HCT116 (cell line): ENCODE data around the gene PMM1. TPM values are rescaled to one million over a fixed set of nuclear protein-coding genes. Genes with fewer than 3 reads are reported as not detected.

Experiments
- ATAC-seq: fragments of 200-7000 bp; cut with Tn5 transposase; 2 replicates; pipeline ENCODE4 v1.9.1; 2020; ENCODE audit warnings: mild to moderate bottlenecking, moderate library complexity
- BruUV-seq: library from RNA; stranded (reverse); fragments of 400-500 nt; replicated peaks from 2 replicates; lab custom pipeline; 2021; lab: Mats Ljungman, UMichigan
- CTCF ChIA-PET: fragments of 300-600 bp; sonication (Branson Sonifier 250); formaldehyde crosslinking; loops from one replicate; lab custom pipeline; 2021; ENCODE audit warnings: antibody characterized with exemption; lab: Charles Lee
- POLR2A ChIA-PET: fragments of 300-600, 350-600 bp; sonication (Branson Sonifier 250); formaldehyde crosslinking; loops from one replicate; lab custom pipeline; 2021; ENCODE audit warnings: antibody characterized with exemption; lab: Charles Lee
- RAD21 ChIA-PET, 2 experiments: fragments of 300-600 bp; sonication (Branson Sonifier 250); formaldehyde crosslinking; loops; one replicate each; lab custom pipeline; 2023; ENCODE audit warnings: low total read pairs in 2 of 2; ENCODE audit not compliant: uncharacterized antibody in 2 of 2, unreplicated experiment in 2 of 2, low non-redundant PET in 1 of 2; lab: Charles Lee
- DNase-seq: peaks from one replicate; pipeline ENCODE4 v3.0.0-alpha.2; 2010; ENCODE audit warnings: low read depth, low spot score
- H2AFZ ChIP-seq: fragments of 200-600 bp; shearing (Covaris generic), sonication (generic); 2 replicates; pipeline ENCODE4 v1.6.1; 2017; ENCODE audit warnings: low read depth, mixed run types, mixed read lengths, antibody characterized with exemption, low read length; ENCODE audit not compliant: poor library complexity, severe bottlenecking
- H3K27ac ChIP-seq: 2 replicates; pipeline ENCODE4 v1.5.1; 2012; ENCODE audit warnings: low read depth, low read length
- H3K27me3 ChIP-seq: fragments of 200-600 bp; sonication (generic); 2 replicates; pipeline ENCODE4 v1.6.1; 2016; ENCODE audit warnings: mixed run types, low read length, mixed read lengths; ENCODE audit not compliant: insufficient read depth
- H3K36me3 ChIP-seq, 2 experiments: fragments of 200-500 bp in 1 of 2; fragments of 200-600 bp in 1 of 2; sonication (Bioruptor generic) in 1 of 2; sonication (generic) in 1 of 2; 2 replicates each; pipeline versions ENCODE4 v1.5.1 to v1.6.1; 2014 to 2016; ENCODE audit warnings: low read length in 2 of 2, inconsistent platforms in 1 of 2, mixed read lengths in 1 of 2, mixed run types in 1 of 2; ENCODE audit not compliant: insufficient read depth in 2 of 2, control insufficient read depth in 1 of 2
- H3K4me1 ChIP-seq, 2 experiments: fragments of 200-600 bp in 1 of 2; sonication (generic) in 1 of 2; 2 replicates each; pipeline versions ENCODE4 v1.5.1 to v1.6.1; 2012 to 2017; ENCODE audit warnings: low read length in 2 of 2, inconsistent platforms in 1 of 2, mild to moderate bottlenecking in 1 of 2, mixed read lengths in 1 of 2, mixed run types in 1 of 2, moderate library complexity in 1 of 2; ENCODE audit not compliant: insufficient read depth in 2 of 2, control insufficient read depth in 1 of 2
- H3K4me2 ChIP-seq: fragments of 200-600 bp; sonication (generic); 2 replicates; pipeline ENCODE4 v1.6.1; 2017; ENCODE audit warnings: mixed run types, low read length, mixed read lengths
- H3K4me3 ChIP-seq, 2 experiments: fragments of 200-600 bp in 1 of 2; sonication (generic) in 1 of 2; replicated peaks in 1 of 2; 2 replicates each; pipeline ENCODE4 v1.5.1; 2011 to 2016; ENCODE audit warnings: low read length in 2 of 2, control low read depth in 1 of 2, low read depth in 1 of 2, mild to moderate bottlenecking in 1 of 2, mixed read lengths in 1 of 2, mixed run types in 1 of 2
- H3K79me2 ChIP-seq: fragments of 200-600 bp; sonication (generic); 2 replicates; pipeline ENCODE4 v1.6.1; 2017; ENCODE audit warnings: mild to moderate bottlenecking, mixed run types, low read length, moderate library complexity, mixed read lengths; ENCODE audit not compliant: insufficient read depth
- H3K9ac ChIP-seq: fragments of 200-600 bp; sonication (generic); 2 replicates; pipeline ENCODE4 v1.6.1; 2016; ENCODE audit warnings: low read length, mixed read lengths
- H3K9me2 ChIP-seq: fragments of 200-600 bp; sonication (generic), shearing (Covaris generic); 2 replicates; pipeline ENCODE4 v1.6.1; 2017; ENCODE audit warnings: mixed run types, mild to moderate bottlenecking, moderate library complexity; ENCODE audit not compliant: insufficient read depth
- H3K9me3 ChIP-seq, 2 experiments: fragments of 200-500 bp in 1 of 2; fragments of 200-600 bp in 1 of 2; sonication (Bioruptor generic) in 1 of 2; sonication (generic) in 1 of 2; 2 replicates each; pipeline ENCODE4 v1.6.1; 2014 to 2017; ENCODE audit warnings: low read length in 2 of 2, mixed read lengths in 2 of 2, inconsistent platforms in 1 of 2, low read depth in 1 of 2, mild to moderate bottlenecking in 1 of 2, mixed run types in 1 of 2, moderate library complexity in 1 of 2; ENCODE audit not compliant: control insufficient read depth in 1 of 2, insufficient read depth in 1 of 2
- H4K20me1 ChIP-seq: fragments of 200-600 bp; sonication (generic), shearing (Covaris generic); 2 replicates; pipeline ENCODE4 v1.6.1; 2017; ENCODE audit warnings: mixed run types, mild to moderate bottlenecking, moderate library complexity; ENCODE audit not compliant: insufficient read depth
- CEBPB ChIP-seq: IDR thresholded peaks from 2 replicates; pipeline ENCODE4 v1.6.1; 2012; ENCODE audit warnings: low read depth
- CTCF ChIP-seq, 3 experiments: fragments of 200-600 bp in 1 of 3; sonication (generic) in 1 of 3; IDR thresholded peaks in 2 of 3; conservative IDR thresholded peaks in 1 of 3; 2 replicates each; pipeline ENCODE4 v1.5.1; 2012 to 2017; ENCODE audit warnings: low read depth in 2 of 3, low read length in 2 of 3, antibody characterized with exemption in 1 of 3, borderline replicate concordance in 1 of 3, control low read depth in 1 of 3, mild to moderate bottlenecking in 1 of 3, mixed read lengths in 1 of 3, mixed run types in 1 of 3, moderate library complexity in 1 of 3; ENCODE audit not compliant: insufficient read depth in 1 of 3
- EGR1 ChIP-seq: IDR thresholded peaks from 2 replicates; pipeline ENCODE4 v1.6.1; 2012; ENCODE audit warnings: low read depth
- ELF1 ChIP-seq: IDR thresholded peaks from 2 replicates; pipeline ENCODE4 v1.6.1; 2012; ENCODE audit warnings: low read depth, borderline replicate concordance
- EZH2 ChIP-seq: fragments of 200-600 bp; sonication (generic); IDR thresholded peaks from 2 replicates; pipeline ENCODE4 v1.6.1; 2017; ENCODE audit warnings: antibody characterized with exemption, mixed run types
- FOSL1 ChIP-seq: IDR thresholded peaks from 2 replicates; pipeline ENCODE4 v1.6.1; 2012; ENCODE audit warnings: low read depth
- JUND ChIP-seq: IDR thresholded peaks from 2 replicates; pipeline ENCODE4 v1.6.1; 2012
- POLR2A ChIP-seq: IDR thresholded peaks from 2 replicates; pipeline ENCODE4 v1.7.0; 2011; ENCODE audit warnings: borderline replicate concordance; ENCODE audit not compliant: insufficient read depth, insufficient read length; ENCODE audit errors: extremely low read depth
- POLR2AphosphoS5 ChIP-seq: IDR thresholded peaks from 2 replicates; pipeline ENCODE4 v1.6.1; 2011; ENCODE audit warnings: mild to moderate bottlenecking, low read depth, low read length, moderate library complexity
- RAD21 ChIP-seq: IDR thresholded peaks from 2 replicates; pipeline ENCODE4 v1.6.1; 2012; ENCODE audit warnings: low read depth, mild to moderate bottlenecking
- SIN3A ChIP-seq: IDR thresholded peaks from 2 replicates; pipeline ENCODE4 v1.6.1; 2012; ENCODE audit warnings: low read depth
- TCF7L2 ChIP-seq: IDR thresholded peaks from 2 replicates; pipeline ENCODE4 v1.7.0; 2011; ENCODE audit warnings: borderline replicate concordance, inconsistent platforms; ENCODE audit not compliant: insufficient read depth, insufficient read length; ENCODE audit errors: extremely low read depth
- YY1 ChIP-seq: IDR thresholded peaks from 2 replicates; pipeline ENCODE4 v1.6.1; 2011; ENCODE audit warnings: low read length, low read depth, moderate library complexity, mild to moderate bottlenecking; ENCODE audit not compliant: insufficient replicate concordance; ENCODE audit errors: extremely low read depth
- ZNF274 ChIP-seq: fragments of 200-500 bp; sonication (Bioruptor generic); IDR thresholded peaks from 2 replicates; pipeline ENCODE4 v1.6.1; 2014; ENCODE audit warnings: mild to moderate bottlenecking, low read depth, low read length, inconsistent platforms
- intact Hi-C: fragments of 100-400 bp; cut with micrococcal nuclease; formaldehyde crosslinking; loops from 2 replicates; pipeline ENCODE4 v1.10.0; 2022
- total RNA-seq: library from RNA; stranded (reverse); gene quantifications from one replicate; pipeline ENCODE4 v1.2.1, GENCODE V29; 2021; ENCODE audit not compliant: unreplicated experiment
- TF ChIP-seq, protein P1 (sequence below): IDR thresholded peaks from 2 replicates; pipeline ENCODE4 v1.6.1; 2012; ENCODE audit warnings: low read depth
- TF ChIP-seq, protein P2 (sequence below): IDR thresholded peaks from 2 replicates; pipeline ENCODE4 v1.6.1; 2011; ENCODE audit warnings: mild to moderate bottlenecking, low read length, moderate library complexity; ENCODE audit not compliant: insufficient replicate concordance; ENCODE audit errors: extremely low read depth
- TF ChIP-seq, protein P3 (sequence below): IDR thresholded peaks from 2 replicates; pipeline ENCODE4 v1.6.1; 2012

The PMM1 gene
- total RNA-seq, 1 experiment from 2014 or later: 31.7 TPM

- RAD21 ChIA-PET: no interaction called here
- Histone ChIP-seq H3K4me3 (no peak overlapping the region), H2AFZ (no peak overlapping the region), H3K4me2 (no peak overlapping the region), H3K9me2 (no peaks in the 10 kb centered on the region), H4K20me1 (no peaks in the 10 kb centered on the region), H3K79me2 (no peaks in the 10 kb centered on the region), H3K9me3 (no peaks in the 10 kb centered on the region), H3K27ac (no peak overlapping the region), H3K4me1 (peaks cover 5 to 17% of the 10 kb centered on the region in 2 experiments; a peak in 3 of 4 replicates), H3K9ac (no peak overlapping the region), H3K27me3 (no peaks in the 10 kb centered on the region), H3K36me3 (peaks cover 0 to 2% of the 10 kb centered on the region in 2 experiments; a peak in 2 of 4 replicates)
- TF ChIP-seq RAD21 (no peak), JUND (no peak), TCF7L2 (no peak), POLR2A (no peak), ELF1 (no peak), ZNF274 (no peak), SIN3A (no peak), EGR1 (no peak), FOSL1 (no peak), CTCF (IDR thresholded peaks at IDR 0.05 in 2 of 3, conservative IDR thresholded peaks at IDR 0.05 in 1 of 3; ENCODE audit: borderline replicate concordance in 1 of 3, insufficient read depth in 1 of 3, low read depth in 2 of 3, low read length in 2 of 3) (no peak), EZH2 (no peak), CEBPB (no peak), POLR2AphosphoS5 (no peak; the same call in 1 of the 2 replicates), YY1 (no peak)
- TF ChIP-seq, protein P1, sequence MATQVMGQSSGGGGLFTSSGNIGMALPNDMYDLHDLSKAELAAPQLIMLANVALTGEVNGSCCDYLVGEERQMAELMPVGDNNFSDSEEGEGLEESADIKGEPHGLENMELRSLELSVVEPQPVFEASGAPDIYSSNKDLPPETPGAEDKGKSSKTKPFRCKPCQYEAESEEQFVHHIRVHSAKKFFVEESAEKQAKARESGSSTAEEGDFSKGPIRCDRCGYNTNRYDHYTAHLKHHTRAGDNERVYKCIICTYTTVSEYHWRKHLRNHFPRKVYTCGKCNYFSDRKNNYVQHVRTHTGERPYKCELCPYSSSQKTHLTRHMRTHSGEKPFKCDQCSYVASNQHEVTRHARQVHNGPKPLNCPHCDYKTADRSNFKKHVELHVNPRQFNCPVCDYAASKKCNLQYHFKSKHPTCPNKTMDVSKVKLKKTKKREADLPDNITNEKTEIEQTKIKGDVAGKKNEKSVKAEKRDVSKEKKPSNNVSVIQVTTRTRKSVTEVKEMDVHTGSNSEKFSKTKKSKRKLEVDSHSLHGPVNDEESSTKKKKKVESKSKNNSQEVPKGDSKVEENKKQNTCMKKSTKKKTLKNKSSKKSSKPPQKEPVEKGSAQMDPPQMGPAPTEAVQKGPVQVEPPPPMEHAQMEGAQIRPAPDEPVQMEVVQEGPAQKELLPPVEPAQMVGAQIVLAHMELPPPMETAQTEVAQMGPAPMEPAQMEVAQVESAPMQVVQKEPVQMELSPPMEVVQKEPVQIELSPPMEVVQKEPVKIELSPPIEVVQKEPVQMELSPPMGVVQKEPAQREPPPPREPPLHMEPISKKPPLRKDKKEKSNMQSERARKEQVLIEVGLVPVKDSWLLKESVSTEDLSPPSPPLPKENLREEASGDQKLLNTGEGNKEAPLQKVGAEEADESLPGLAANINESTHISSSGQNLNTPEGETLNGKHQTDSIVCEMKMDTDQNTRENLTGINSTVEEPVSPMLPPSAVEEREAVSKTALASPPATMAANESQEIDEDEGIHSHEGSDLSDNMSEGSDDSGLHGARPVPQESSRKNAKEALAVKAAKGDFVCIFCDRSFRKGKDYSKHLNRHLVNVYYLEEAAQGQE: no peak
- TF ChIP-seq, protein P2, sequence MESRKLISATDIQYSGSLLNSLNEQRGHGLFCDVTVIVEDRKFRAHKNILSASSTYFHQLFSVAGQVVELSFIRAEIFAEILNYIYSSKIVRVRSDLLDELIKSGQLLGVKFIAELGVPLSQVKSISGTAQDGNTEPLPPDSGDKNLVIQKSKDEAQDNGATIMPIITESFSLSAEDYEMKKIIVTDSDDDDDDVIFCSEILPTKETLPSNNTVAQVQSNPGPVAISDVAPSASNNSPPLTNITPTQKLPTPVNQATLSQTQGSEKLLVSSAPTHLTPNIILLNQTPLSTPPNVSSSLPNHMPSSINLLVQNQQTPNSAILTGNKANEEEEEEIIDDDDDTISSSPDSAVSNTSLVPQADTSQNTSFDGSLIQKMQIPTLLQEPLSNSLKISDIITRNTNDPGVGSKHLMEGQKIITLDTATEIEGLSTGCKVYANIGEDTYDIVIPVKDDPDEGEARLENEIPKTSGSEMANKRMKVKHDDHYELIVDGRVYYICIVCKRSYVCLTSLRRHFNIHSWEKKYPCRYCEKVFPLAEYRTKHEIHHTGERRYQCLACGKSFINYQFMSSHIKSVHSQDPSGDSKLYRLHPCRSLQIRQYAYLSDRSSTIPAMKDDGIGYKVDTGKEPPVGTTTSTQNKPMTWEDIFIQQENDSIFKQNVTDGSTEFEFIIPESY: no peak
- TF ChIP-seq, protein P3, sequence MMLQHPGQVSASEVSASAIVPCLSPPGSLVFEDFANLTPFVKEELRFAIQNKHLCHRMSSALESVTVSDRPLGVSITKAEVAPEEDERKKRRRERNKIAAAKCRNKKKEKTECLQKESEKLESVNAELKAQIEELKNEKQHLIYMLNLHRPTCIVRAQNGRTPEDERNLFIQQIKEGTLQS: no peak
- DNase-seq (no peak), ATAC-seq (no peak)
- POLR2A ChIA-PET: no interaction called here
- CTCF ChIA-PET: no interaction called here
- no TSS peak for BruUV-seq
- intact Hi-C loops: loop anchor here (2.0 to 5.0 kb wide), 2 partner anchors 43 to 193 kb away; no protein-coding TSS in a partner anchor
These were observed 6.1 kb upstream of the PMM1 start for GRCh38 chr22:41595703-41596102.
